Endothelial cell of umbilical vein (primary cell): ENCODE results near the gene RTL3. TPM values are rescaled to one million over a fixed set of nuclear protein-coding genes. Genes with fewer than 3 reads are reported as not detected.

ENCODE experiments used
- BruUV-seq: library from RNA; stranded (reverse); fragments of 400-500 nt; replicated peaks from 2 replicates; lab custom pipeline; 2021; lab: Mats Ljungman, UMichigan
- CTCF ChIA-PET: fragments of 300-600, 350-600 bp; sonication (Branson Sonifier 250); formaldehyde crosslinking; loops from one replicate; lab custom pipeline; 2021; ENCODE audit warnings: antibody characterized with exemption, inconsistent platforms; lab: Charles Lee
- POLR2A ChIA-PET: fragments of 300-600, 350-600 bp; sonication (Branson Sonifier 250); formaldehyde crosslinking; loops from one replicate; lab custom pipeline; 2021; ENCODE audit warnings: antibody characterized with exemption, inconsistent platforms; lab: Charles Lee
- DNase-seq: peaks from one replicate; pipeline ENCODE4 v3.0.0-alpha.2; 2011; ENCODE audit warnings: low read depth, low spot score
- FAIRE-seq: peaks from 2 replicates; lab custom pipeline; 2011; peaks lifted over from hg19 to GRCh38; lab: Jason Lieb, UNC
- H2AFZ ChIP-seq: 2 replicates; pipeline ENCODE4 v1.6.0; 2012; ENCODE audit warnings: low read depth, low read length, control low read depth, inconsistent platforms
- H3K27ac ChIP-seq: 2 replicates; pipeline ENCODE4 v1.5.1; 2011; ENCODE audit warnings: low read depth, mild to moderate bottlenecking, control low read depth, low read length, moderate library complexity; ENCODE audit not compliant: insufficient read depth
- H3K27me3 ChIP-seq, 2 experiments: 2 replicates each; pipeline versions ENCODE4 v1.6.0 to v1.6.1; 2011; ENCODE audit warnings: low read length in 2 of 2, mixed read lengths in 1 of 2; ENCODE audit not compliant: control insufficient read depth in 2 of 2, insufficient read depth in 2 of 2
- H3K36me3 ChIP-seq, 2 experiments: 2 replicates in 1 of 2; 3 replicates in 1 of 2; pipeline ENCODE4 v1.5.1; 2011; ENCODE audit warnings: low read length in 2 of 2, mild to moderate bottlenecking in 1 of 2, moderate library complexity in 1 of 2; ENCODE audit not compliant: control insufficient read depth in 2 of 2, insufficient read depth in 2 of 2; ENCODE audit errors: extremely low read depth in 1 of 2
- H3K4me1 ChIP-seq: 3 replicates; pipeline ENCODE4 v1.5.1; 2011; ENCODE audit warnings: mild to moderate bottlenecking, low read length; ENCODE audit not compliant: control insufficient read depth, insufficient read depth; ENCODE audit errors: extremely low read depth
- H3K4me2 ChIP-seq: 2 replicates; pipeline ENCODE4 v1.6.1; 2011; ENCODE audit warnings: low read length, control low read depth, mixed read lengths; ENCODE audit not compliant: insufficient read depth
- H3K4me3 ChIP-seq, 3 experiments: fragments of 200-600 bp in 1 of 3; sonication (generic), shearing (Covaris generic) in 1 of 3; replicated peaks in 1 of 3; 2 replicates each; pipeline ENCODE4 v1.5.1; 2011 to 2016; ENCODE audit warnings: control low read depth in 3 of 3, low read length in 3 of 3, mild to moderate bottlenecking in 2 of 3, inconsistent platforms in 1 of 3, low read depth in 1 of 3, moderate library complexity in 1 of 3; ENCODE audit not compliant: insufficient read depth in 1 of 3
- H3K79me2 ChIP-seq: 2 replicates; pipeline ENCODE4 v1.6.0; 2012; ENCODE audit warnings: low read length, inconsistent platforms; ENCODE audit not compliant: control insufficient read depth, insufficient read depth
- H3K9ac ChIP-seq: replicated peaks from 2 replicates; pipeline ENCODE3; 2011; ENCODE audit warnings: low read length, control low read depth; ENCODE audit not compliant: insufficient read depth; ENCODE audit errors: extremely low read depth
- H3K9me1 ChIP-seq: replicated peaks from 3 replicates; pipeline ENCODE4 v1.6.0; 2011; ENCODE audit warnings: mild to moderate bottlenecking, low read length; ENCODE audit not compliant: control insufficient read depth, insufficient read depth; ENCODE audit errors: extremely low read depth
- H3K9me3 ChIP-seq: replicated peaks from 2 replicates; pipeline ENCODE4 v1.5.1; 2012; ENCODE audit warnings: low read length, inconsistent platforms; ENCODE audit not compliant: control insufficient read depth, insufficient read depth
- H4K20me1 ChIP-seq: replicated peaks from 2 replicates; pipeline ENCODE3; 2011; ENCODE audit warnings: mild to moderate bottlenecking, low read length; ENCODE audit not compliant: control insufficient read depth, insufficient read depth; ENCODE audit errors: extremely low read depth
- GATA2 ChIP-seq: IDR thresholded peaks from 2 replicates; pipeline ENCODE4 v1.7.0; 2011; ENCODE audit warnings: low read depth, mild to moderate bottlenecking, moderate library complexity, mixed read lengths, low read length; ENCODE audit not compliant: insufficient read length, insufficient read depth
- MAX ChIP-seq: IDR thresholded peaks from 2 replicates; pipeline ENCODE4 v1.6.1; 2011; ENCODE audit not compliant: insufficient read depth, insufficient read length
- MYC ChIP-seq: IDR thresholded peaks from one replicate; pipeline ENCODE4 v1.6.1; 2011; ENCODE audit warnings: mild to moderate bottlenecking, low read depth, low read length
- dilution Hi-C: fragments of 300-500 bp; cut with MboI; formaldehyde crosslinking; loops from one replicate; pipeline ENCODE4 v1.15.0; 2019; ENCODE audit warnings: low sequenced_read_pairs; ENCODE audit not compliant: extremely low pct_ligation_motif_present
- intact Hi-C: fragments of 100-400 bp; cut with micrococcal nuclease; formaldehyde crosslinking; loops from one replicate; pipeline ENCODE4 v1.10.0; 2022
- polyA plus RNA-seq, 4 experiments: library from polyadenylated mRNA; depleted of rRNA in 3 of 4; stranded (reverse) in 3 of 4; unstranded in 1 of 4; fragments of >200 nt; gene quantifications; 2 replicates each; pipeline versions ENCODE4 v1.2.1 to v1.2.3, GENCODE V29; 2011 to 2012; ENCODE audit warnings: missing spikeins in 1 of 4
- total RNA-seq: library from RNA; stranded (reverse); gene quantifications from 2 replicates; pipeline ENCODE4 v1.2.3, GENCODE V29; 2021

RTL3 gene
- total and polyA plus RNA-seq, 2 donors (not counting 3 experiments of a cell fraction or from before 2014, with no cell fraction given) = 0.04 TPM; not detected in 1

GRCh38 chrX:78658414-78658813, 714 bp downstream of the RTL3 start:
- H3K4me1 ChIP-seq = peaks cover 7% of the 10 kb centered on the region
- no peaks in the 10 kb centered on the region for H3K9me3 ChIP-seq
- H3K79me2 ChIP-seq = no peaks in the 10 kb centered on the region
- H2AFZ ChIP-seq = no peak overlapping the region
- no peak overlapping the region for H3K4me3 ChIP-seq
- intact Hi-C loops (no loop called here), dilution Hi-C loops (no loop called here)
- H3K9me1 ChIP-seq = no peaks in the 10 kb centered on the region
- H3K27ac ChIP-seq = no peak overlapping the region
- BruUV-seq = no TSS peak
- H4K20me1 ChIP-seq = no peaks in the 10 kb centered on the region
- no peak overlapping the region for H3K4me2 ChIP-seq
- no peak for DNase-seq
- no peak overlapping the region for H3K9ac ChIP-seq
- TF ChIP-seq MAX (no peak), GATA2 (no peak), MYC (no peak)
- H3K27me3 ChIP-seq = no peaks in the 10 kb centered on the region
- ChIA-PET CTCF (interaction anchor here (1.0 kb wide), 1 partner anchor 10 kb away, joined by 3 read pairs; no protein-coding TSS in a partner anchor), POLR2A (no interaction called here)
- H3K36me3 ChIP-seq = no peaks in the 10 kb centered on the region
- FAIRE-seq = no peak

GRCh38 chrX:78655642-78656041, 3.5 kb downstream of the RTL3 start:
- intact Hi-C loops = no loop called here
- no peak for DNase-seq
- no peak overlapping the region for H3K27ac ChIP-seq
- no peaks in the 10 kb centered on the region for H3K9me1 ChIP-seq
- H3K4me2 ChIP-seq = no peak overlapping the region
- CTCF ChIA-PET = no interaction called here
- no peaks in the 10 kb centered on the region for H3K9me3 ChIP-seq
- dilution Hi-C loops = no loop called here
- POLR2A ChIA-PET = no interaction called here
- BruUV-seq = no TSS peak
- H4K20me1 ChIP-seq = no peaks in the 10 kb centered on the region
- H3K79me2 ChIP-seq = no peaks in the 10 kb centered on the region
- no peak overlapping the region for H3K4me3 ChIP-seq
- no peak for FAIRE-seq
- H3K9ac ChIP-seq = no peak overlapping the region
- no peaks in the 10 kb centered on the region for H3K27me3 ChIP-seq
- no peak overlapping the region for H2AFZ ChIP-seq
- no peaks in the 10 kb centered on the region for H3K36me3 ChIP-seq
- TF ChIP-seq MYC (no peak), MAX (no peak)
- H3K4me1 ChIP-seq = peaks cover 10% of the 10 kb centered on the region
